ENCODE data around the gene COLQ.

Gene COLQ

GRCh38 chr3:15520185-15520584 lies 1.3 kb downstream of the COLQ start:
- DNase-seq (ENCODE audit: low spot score): no peak

- DNase-seq (ENCODE audit: low spot score): no peak
Observed at GRCh38 chr3:15519096-15519495, 2.4 kb downstream of the COLQ start.

- no peak for DNase-seq (ENCODE audit: low spot score)
Observed at GRCh38 chr3:15514663-15515340, 6.7 kb downstream of the COLQ start.

- no peak for DNase-seq (ENCODE audit: low spot score)
Observed at GRCh38 chr3:15513810-15514662, 7.5 kb downstream of the COLQ start.

- no peak for DNase-seq (ENCODE audit: low spot score)
Observed at GRCh38 chr3:15513116-15513515, 8.4 kb downstream of the COLQ start.

GRCh38 chr3:15512166-15512565 lies 9.3 kb downstream of the COLQ start:
- peak; percentile 36 for DNase-seq (ENCODE audit: low spot score)

- DNase-seq (ENCODE audit: low spot score): no peak
Observed at GRCh38 chr3:15511156-15511555, 10.3 kb downstream of the COLQ start.

- no peak for DNase-seq (ENCODE audit: low spot score)
Observed at GRCh38 chr3:15510493-15510892, 11.0 kb downstream of the COLQ start.

- no peak for DNase-seq (ENCODE audit: low spot score)
Observed at GRCh38 chr3:15506571-15506970, 14.9 kb downstream of the COLQ start.

GRCh38 chr3:15505479-15506165 lies 15.9 kb downstream of the COLQ start:
- DNase-seq (ENCODE audit: low spot score): no peak

GRCh38 chr3:15502616-15503015 lies 18.9 kb downstream of the COLQ start:
- no peak for DNase-seq (ENCODE audit: low spot score)

GRCh38 chr3:15501126-15501525 lies 20.4 kb downstream of the COLQ start:
- DNase-seq (ENCODE audit: low spot score): no peak

GRCh38 chr3:15500107-15500724 lies 21.3 kb downstream of the COLQ start:
- DNase-seq (ENCODE audit: low spot score): no peak

GRCh38 chr3:15499536-15499935 lies 22.0 kb downstream of the COLQ start:
- no peak for DNase-seq (ENCODE audit: low spot score)

GRCh38 chr3:15498431-15499214 lies 22.9 kb downstream of the COLQ start:
- DNase-seq (ENCODE audit: low spot score): no peak

- no peak for DNase-seq (ENCODE audit: low spot score)
Observed at GRCh38 chr3:15497964-15498363, 23.5 kb downstream of the COLQ start.

- no peak for DNase-seq (ENCODE audit: low spot score)
Observed at GRCh38 chr3:15496341-15496664, 25.2 kb downstream of the COLQ start.

GRCh38 chr3:15495461-15496340 lies 25.8 kb downstream of the COLQ start:
- DNase-seq (ENCODE audit: low spot score): no peak

- no peak for DNase-seq (ENCODE audit: low spot score)
Observed at GRCh38 chr3:15493436-15493835, 28.1 kb downstream of the COLQ start.

- no peak for DNase-seq (ENCODE audit: low spot score)
Observed at GRCh38 chr3:15492847-15493360, 28.6 kb downstream of the COLQ start.

GRCh38 chr3:15491143-15491542 lies 30.4 kb downstream of the COLQ start:
- DNase-seq (ENCODE audit: low spot score): no peak
